Measurements from ENCODE around the gene ZDHHC9. TPM values are rescaled to one million over a fixed set of nuclear protein-coding genes. Genes with fewer than 3 reads are reported as not detected.

Gene ZDHHC9
- total RNA-seq, result 11.2 and 22.4 TPM in 2 replicates

DNA sequence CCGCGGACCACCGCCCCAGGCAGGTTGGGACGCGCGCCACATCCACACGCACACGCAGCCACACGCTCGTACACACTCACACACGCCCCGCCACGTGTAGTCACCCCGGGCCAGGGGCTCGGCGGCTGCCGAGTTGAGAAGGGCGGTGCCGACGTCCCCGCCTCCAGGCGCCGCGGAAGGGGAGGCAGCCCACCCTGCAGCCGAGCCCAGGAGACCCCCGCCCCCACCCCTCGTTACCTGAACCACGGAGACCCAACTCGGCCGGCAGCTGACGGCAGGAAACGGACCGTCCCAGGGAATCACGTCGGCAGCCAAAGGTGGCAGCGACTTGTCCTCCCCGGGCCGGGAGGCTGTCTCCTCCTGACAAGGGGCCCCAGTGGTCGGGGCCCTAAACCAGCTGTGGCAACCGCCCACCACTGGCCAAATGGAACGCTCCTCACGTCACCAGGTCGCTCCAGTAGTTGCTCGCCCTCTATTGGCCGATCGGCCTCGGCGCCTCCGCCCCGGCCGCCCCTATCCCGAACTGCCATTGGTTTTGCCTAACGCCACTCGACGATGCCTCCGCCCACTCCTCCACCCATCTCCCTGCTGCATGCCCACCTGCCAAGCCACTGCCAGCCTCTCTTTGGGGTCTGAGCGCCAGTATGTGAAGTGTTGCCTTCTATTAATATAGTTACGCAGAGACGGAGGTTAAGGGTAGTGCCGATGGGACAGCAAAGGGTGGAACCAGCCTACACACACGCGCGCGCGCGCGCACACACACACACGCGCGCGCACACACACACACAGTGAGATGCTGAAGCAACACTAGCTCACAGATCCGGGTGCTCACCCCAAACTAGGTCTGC lies at the start of gene ZDHHC9:
Gene ZDHHC9 (minus strand): TSS at position 428 of the 848 bp plus-strand sequence. CDS start 1,941 bp downstream, outside the sequence.

GRCh38 chrX:129779747-129780146 lies 63.9 kb downstream of the ZDHHC9 start, which contains the start of gene SASH3:
TSS of gene SASH3 (plus strand) at chrX:129779949. CDS start at chrX:129780098, 149 bp downstream.

Other genes with a start within 250 kb of the ZDHHC9 start
- gene APLN, start 188.9 kb downstream of the ZDHHC9 start, total RNA-seq, result 0.74 and 2.5 TPM in 2 replicates
- gene XPNPEP2, start 104.9 kb downstream of the ZDHHC9 start, total RNA-seq, result not detected in 2 replicates
- gene SASH3, start 63.9 kb downstream of the ZDHHC9 start, total RNA-seq, result not detected in 2 replicates
- 15.6 and 20.0 TPM in 2 replicates for gene UTP14A, start 62.3 kb upstream of the ZDHHC9 start, total RNA-seq
- gene BCORL1, start 138.7 kb upstream of the ZDHHC9 start, total RNA-seq, result 1.7 and 2.8 TPM in 2 replicates